H9 (cell line): ENCODE results near the gene NLRP13. TPM values are rescaled to one million over a fixed set of nuclear protein-coding genes. Genes with fewer than 3 reads are reported as not detected.

Experiments
- DNase-seq: peaks from one replicate; pipeline ENCODE4 v3.0.0-alpha.2; 2017
- H2AFZ ChIP-seq: one replicate; pipeline ENCODE4 v1.6.1; 2013; ENCODE audit warnings: mild to moderate bottlenecking, low read length, control low read depth, moderate library complexity
- H2AK5ac ChIP-seq: 2 replicates; pipeline ENCODE4 v1.6.1; 2013; ENCODE audit warnings: low read length, control low read depth, mixed read lengths; ENCODE audit not compliant: insufficient read length
- H2BK120ac ChIP-seq: one replicate; pipeline ENCODE4 v1.6.1; 2013; ENCODE audit warnings: low read depth, mild to moderate bottlenecking, low read length, control low read depth, inconsistent platforms; ENCODE audit not compliant: poor library complexity, severe bottlenecking
- H2BK12ac ChIP-seq: 2 replicates; pipeline ENCODE4 v1.6.1; 2013; ENCODE audit warnings: low read length, control low read depth, mixed read lengths, low read depth; ENCODE audit not compliant: insufficient read length
- H2BK15ac ChIP-seq: 2 replicates; pipeline ENCODE4 v1.6.1; 2013; ENCODE audit warnings: low read depth, low read length, control low read depth
- H2BK20ac ChIP-seq: one replicate; pipeline ENCODE4 v1.6.1; 2013; ENCODE audit warnings: low read depth, mild to moderate bottlenecking, low read length, control low read depth, inconsistent platforms; ENCODE audit not compliant: poor library complexity, severe bottlenecking
- H2BK5ac ChIP-seq: 2 replicates; pipeline ENCODE4 v1.6.1; 2013; ENCODE audit warnings: low read length, control low read depth, mixed read lengths; ENCODE audit not compliant: insufficient read length
- H3K14ac ChIP-seq: 2 replicates; pipeline ENCODE4 v1.6.1; 2013; ENCODE audit warnings: low read length, control low read depth; ENCODE audit not compliant: insufficient read depth
- H3K18ac ChIP-seq: 2 replicates; pipeline ENCODE4 v1.6.1; 2013; ENCODE audit warnings: low read depth, mild to moderate bottlenecking, mixed read lengths, low read length, control low read depth; ENCODE audit not compliant: insufficient read length
- H3K23ac ChIP-seq: 2 replicates; pipeline ENCODE4 v1.6.1; 2013; ENCODE audit warnings: low read length, control low read depth, mixed read lengths, low read depth; ENCODE audit not compliant: insufficient read length
- H3K23me2 ChIP-seq: 2 replicates; pipeline ENCODE4 v1.6.1; 2013; ENCODE audit warnings: low read depth, mild to moderate bottlenecking, mixed read lengths, low read length, control low read depth; ENCODE audit not compliant: insufficient read length, poor library complexity, severe bottlenecking
- H3K27ac ChIP-seq: 2 replicates; pipeline ENCODE4 v1.5.1; 2013; ENCODE audit warnings: low read length, control low read depth, mixed read lengths, low read depth; ENCODE audit not compliant: insufficient read length
- H3K27me3 ChIP-seq: 2 replicates; pipeline ENCODE4 v1.6.1; 2013; ENCODE audit warnings: low read length, control low read depth, inconsistent platforms; ENCODE audit not compliant: insufficient read depth
- H3K4ac ChIP-seq: 2 replicates; pipeline ENCODE4 v1.6.1; 2013; ENCODE audit warnings: low read depth, mild to moderate bottlenecking, control low read depth, inconsistent platforms, low read length, moderate library complexity
- H3K4me1 ChIP-seq: 2 replicates; pipeline ENCODE4 v1.6.1; 2013; ENCODE audit warnings: low read length, control low read depth, inconsistent platforms; ENCODE audit not compliant: insufficient read depth
- H3K4me2 ChIP-seq: 2 replicates; pipeline ENCODE4 v1.6.1; 2013; ENCODE audit warnings: low read length, control low read depth, mixed read lengths; ENCODE audit not compliant: insufficient read length, insufficient read depth
- H3K56ac ChIP-seq: 2 replicates; pipeline ENCODE4 v1.6.1; 2013; ENCODE audit warnings: low read depth, mild to moderate bottlenecking, mixed read lengths, low read length, control low read depth; ENCODE audit not compliant: insufficient read length
- H3K79me1 ChIP-seq: 2 replicates; pipeline ENCODE4 v1.6.1; 2013; ENCODE audit warnings: low read depth, mild to moderate bottlenecking, moderate library complexity, low read length, control low read depth, inconsistent platforms; ENCODE audit not compliant: insufficient read depth, poor library complexity, severe bottlenecking
- H3K79me2 ChIP-seq: 2 replicates; pipeline ENCODE4 v1.6.1; 2013; ENCODE audit warnings: low read length, control low read depth, inconsistent platforms; ENCODE audit not compliant: insufficient read depth
- H3K9ac ChIP-seq: 2 replicates; pipeline ENCODE4 v1.6.1; 2013; ENCODE audit warnings: low read length, control low read depth, mixed read lengths; ENCODE audit not compliant: insufficient read length; ENCODE audit errors: extremely low read depth
- H3K9me3 ChIP-seq: one replicate; pipeline ENCODE4 v1.6.1; 2013; ENCODE audit warnings: low read depth, low read length, inconsistent platforms; ENCODE audit not compliant: control insufficient read depth
- H3T11ph ChIP-seq: one replicate; pipeline ENCODE4 v1.6.1; 2013; ENCODE audit warnings: mild to moderate bottlenecking, low read length, control low read depth, inconsistent platforms
- H4K20me1 ChIP-seq: one replicate; pipeline ENCODE4 v1.6.1; 2013; ENCODE audit not compliant: control insufficient read depth, insufficient read length, insufficient read depth
- H4K5ac ChIP-seq: 2 replicates; pipeline ENCODE4 v1.6.1; 2013; ENCODE audit warnings: low read depth, mild to moderate bottlenecking, mixed read lengths, low read length, control low read depth; ENCODE audit not compliant: insufficient read length
- H4K8ac ChIP-seq: replicated peaks from 2 replicates; pipeline ENCODE4 v1.6.1; 2013; ENCODE audit warnings: low read length, control low read depth, mixed read lengths, low read depth; ENCODE audit not compliant: insufficient read length
- H4K91ac ChIP-seq: 2 replicates; pipeline ENCODE4 v1.6.1; 2013; ENCODE audit warnings: low read depth, mild to moderate bottlenecking, moderate library complexity, mixed read lengths, low read length, control low read depth; ENCODE audit not compliant: insufficient read length
- H3K27ac Mint-ChIP-seq, 3 experiments: 2 replicates in 2 of 3; 3 replicates in 1 of 3; pipeline ENCODE4 v1.8.0; 2020 to 2021; ENCODE audit warnings: mixed read lengths in 3 of 3, mild to moderate bottlenecking in 1 of 3, moderate library complexity in 1 of 3
- H3K27me3 Mint-ChIP-seq: 2 replicates; pipeline ENCODE4 v1.8.0; 2021; ENCODE audit warnings: low read depth, mild to moderate bottlenecking, moderate library complexity, mixed read lengths
- H3K36me3 Mint-ChIP-seq, 3 experiments: 2 replicates in 2 of 3; 3 replicates in 1 of 3; pipeline ENCODE4 v1.8.0; 2020 to 2021; ENCODE audit warnings: low read depth in 3 of 3, mixed read lengths in 3 of 3; ENCODE audit not compliant: insufficient read depth in 1 of 3
- H3K4me1 Mint-ChIP-seq, 2 experiments: 2 replicates each; pipeline ENCODE4 v1.8.0; 2020; ENCODE audit warnings: mixed read lengths in 2 of 2
- H3K4me3 Mint-ChIP-seq, 2 experiments: 2 replicates in 1 of 2; 3 replicates in 1 of 2; pipeline ENCODE4 v1.8.0; 2020 to 2021; ENCODE audit warnings: mild to moderate bottlenecking in 2 of 2, mixed read lengths in 2 of 2, moderate library complexity in 1 of 2
- H3K9me3 Mint-ChIP-seq, 2 experiments: 2 replicates in 1 of 2; 3 replicates in 1 of 2; pipeline ENCODE4 v1.8.0; 2020; ENCODE audit warnings: mild to moderate bottlenecking in 2 of 2, mixed read lengths in 2 of 2, moderate library complexity in 1 of 2
- WGBS: extraction: QIAGEN DNeasy Blood & Tissue Kit; methylation state at CpG from one replicate; pipeline ENCODE4 v1.1.7; 2013; ENCODE audit warnings: missing lambda C conversion rate, low lambda C conversion rate, mixed read lengths; ENCODE audit not compliant: insufficient read length; ENCODE audit errors: extremely low coverage; 5-methylcytosine and 5-hydroxymethylcytosine counted together
- total RNA-seq: library from RNA; stranded (reverse); gene quantifications from 2 replicates; pipeline ENCODE4 v1.2.1, GENCODE V29; 2021
- TF ChIP-seq, protein P1 (sequence below): fragments of 200-600 bp; sonication (generic); conservative IDR thresholded peaks from 3 replicates; pipeline ENCODE4 v1.8.0; 2021; ENCODE audit warnings: antibody characterized with exemption, mild to moderate bottlenecking

Gene NLRP13
- total RNA-seq, 1 experiment from 2014 or later, result not detected

GRCh38 chr19:55877211-55877610 lies 54.9 kb downstream of the NLRP13 start:
- H4K8ac ChIP-seq, result no peak overlapping the region
- no peak overlapping the region for H2BK12ac ChIP-seq
- no peak overlapping the region for H3K4me2 ChIP-seq
- DNase-seq, result no peak
- no peak overlapping the region for H4K5ac ChIP-seq
- no peak overlapping the region for H2AFZ ChIP-seq
- Mint-ChIP-seq H3K9me3 (peaks cover 85 to 92% of the 10 kb centered on the region in 2 experiments), H3K36me3 (peaks cover 5 to 28% (median 11%) of the 10 kb centered on the region in 3 experiments; a peak in 4 of 7 replicates), H3K4me1 (no peaks in the 10 kb centered on the region), H3K4me3 (no peak overlapping the region; a peak in 1 of 5 replicates), H3K27me3 (no peaks in the 10 kb centered on the region; the same call in none of the 2 replicates), H3K27ac (no peak overlapping the region)
- H3K18ac ChIP-seq, result no peak overlapping the region
- H3K23me2 ChIP-seq, result no peaks in the 10 kb centered on the region
- H3K4ac ChIP-seq, result no peak overlapping the region
- H3K79me2 ChIP-seq, result no peaks in the 10 kb centered on the region
- H3K56ac ChIP-seq, result no peak overlapping the region
- no peak overlapping the region for H2BK120ac ChIP-seq
- no peak overlapping the region for H2BK20ac ChIP-seq
- no peak overlapping the region for H3K27ac ChIP-seq
- WGBS, result no CpG with 5 or more reads among the region's 3 CpGs
- TF ChIP-seq, protein P1, sequence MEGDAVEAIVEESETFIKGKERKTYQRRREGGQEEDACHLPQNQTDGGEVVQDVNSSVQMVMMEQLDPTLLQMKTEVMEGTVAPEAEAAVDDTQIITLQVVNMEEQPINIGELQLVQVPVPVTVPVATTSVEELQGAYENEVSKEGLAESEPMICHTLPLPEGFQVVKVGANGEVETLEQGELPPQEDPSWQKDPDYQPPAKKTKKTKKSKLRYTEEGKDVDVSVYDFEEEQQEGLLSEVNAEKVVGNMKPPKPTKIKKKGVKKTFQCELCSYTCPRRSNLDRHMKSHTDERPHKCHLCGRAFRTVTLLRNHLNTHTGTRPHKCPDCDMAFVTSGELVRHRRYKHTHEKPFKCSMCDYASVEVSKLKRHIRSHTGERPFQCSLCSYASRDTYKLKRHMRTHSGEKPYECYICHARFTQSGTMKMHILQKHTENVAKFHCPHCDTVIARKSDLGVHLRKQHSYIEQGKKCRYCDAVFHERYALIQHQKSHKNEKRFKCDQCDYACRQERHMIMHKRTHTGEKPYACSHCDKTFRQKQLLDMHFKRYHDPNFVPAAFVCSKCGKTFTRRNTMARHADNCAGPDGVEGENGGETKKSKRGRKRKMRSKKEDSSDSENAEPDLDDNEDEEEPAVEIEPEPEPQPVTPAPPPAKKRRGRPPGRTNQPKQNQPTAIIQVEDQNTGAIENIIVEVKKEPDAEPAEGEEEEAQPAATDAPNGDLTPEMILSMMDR, result no peak
- no peaks in the 10 kb centered on the region for H3K4me1 ChIP-seq
- H3K27me3 ChIP-seq, result no peaks in the 10 kb centered on the region
- H2BK15ac ChIP-seq, result no peak overlapping the region
- no peak overlapping the region for H3K14ac ChIP-seq
- no peak overlapping the region for H3K23ac ChIP-seq
- H2AK5ac ChIP-seq, result no peak overlapping the region
- H3K9ac ChIP-seq, result no peak overlapping the region
- no peak overlapping the region for H3T11ph ChIP-seq
- H3K9me3 ChIP-seq, result peaks cover 84% of the 10 kb centered on the region
- no peaks in the 10 kb centered on the region for H3K79me1 ChIP-seq
- no peak overlapping the region for H2BK5ac ChIP-seq
- no peaks in the 10 kb centered on the region for H4K20me1 ChIP-seq
- H4K91ac ChIP-seq, result no peak overlapping the region
